Spleen (tissue), 7 donors: ENCODE results near the gene SPOP.

ENCODE experiments used
- CTCF ChIP-seq, 11 experiments: fragments of 200-600 bp in 7 of 11; fragments of 450-650 bp in 4 of 11; sonication (generic) in 4 of 11; IDR thresholded peaks in 8 of 11; conservative IDR thresholded peaks in 3 of 11; 1 replicate in 7 of 11; 2 replicates in 4 of 11; pipeline versions ENCODE4 v1.4.0 to v1.8.0; 2016 to 2021; ENCODE audit warnings: antibody characterized with exemption in 11 of 11, inconsistent platforms in 4 of 11, mild to moderate bottlenecking in 1 of 11
- POLR2AphosphoS5 ChIP-seq, 3 donors: sonication (generic); formaldehyde crosslinking; IDR thresholded peaks; one replicate each; pipeline ENCODE4 v1.5.1; 2017; ENCODE audit warnings: antibody characterized with exemption in 3 of 3
- donor health status: DM: no; HTN: no; CAD: no; lungs with moderate emphysema.
- donor health status: DM: no; HTN: no; CAD: no.
- donor health status: DM: no; HTN: no; CAD: no.

GRCh38 chr17:49703557-49704277 lies 25.8 kb upstream of the SPOP start:
- peak in 4 of 11 experiments; percentile 13 to 44 (median 24) for TF ChIP-seq CTCF (IDR thresholded peaks at IDR 0.05 in 8 of 11, conservative IDR thresholded peaks at IDR 0.05 in 3 of 11)
- no peak for TF ChIP-seq POLR2AphosphoS5 (IDR thresholded peaks at IDR 0.05)
